HUDEP-2 (cell line): Measurements from ENCODE around the gene CAPZA3.
"Not testable (repeated sequence)": the region's sequence is repeated elsewhere in the genome, so short reads cannot be mapped to it uniquely, and the experiment has no call there.

Source experiments
- DNase-seq, 76 experiments: peaks; one replicate each; lab custom pipeline; 2025; ENCODE audit not compliant: unreplicated experiment in 76 of 76; lab: John Stamatoyannopoulos, UW

Gene CAPZA3

GRCh38 chr12:18737819-18738218 lies at the start of gene CAPZA3, which contains the start of gene PLCZ1:
CAPZA3 (plus strand) TSS chr12:18738119; CDS start chr12:18738269, 150 bp downstream.
PLCZ1 (minus strand) TSS chr12:18738012; CDS start chr12:18737371, 641 bp downstream.
- DNase-seq, result no peak

GRCh38 chr12:18689771-18690170 lies 48.1 kb upstream of the CAPZA3 start:
- no peak for DNase-seq

GRCh38 chr12:18690653-18691052 lies 47.3 kb upstream of the CAPZA3 start:
- DNase-seq, result no peak

GRCh38 chr12:18693986-18694385 lies 43.9 kb upstream of the CAPZA3 start:
- not testable (repeated sequence) for DNase-seq

- no peak for DNase-seq
Measured at GRCh38 chr12:18696971-18697602, 40.8 kb upstream of the CAPZA3 start.

- DNase-seq, result no peak
Measured at GRCh38 chr12:18700271-18700670, 37.6 kb upstream of the CAPZA3 start.

GRCh38 chr12:18703321-18703720 lies 34.6 kb upstream of the CAPZA3 start:
- DNase-seq, result no peak

- no peak for DNase-seq
Measured at GRCh38 chr12:18703911-18704310, 34.0 kb upstream of the CAPZA3 start.

GRCh38 chr12:18706798-18707197 lies 31.1 kb upstream of the CAPZA3 start:
- DNase-seq, result no peak

GRCh38 chr12:18716236-18716635 lies 21.7 kb upstream of the CAPZA3 start:
- DNase-seq, result no peak

- DNase-seq, result no peak
Measured at GRCh38 chr12:18718462-18718861, 19.5 kb upstream of the CAPZA3 start.

GRCh38 chr12:18719922-18720510 lies 17.9 kb upstream of the CAPZA3 start:
- DNase-seq, result no peak

GRCh38 chr12:18720690-18721089 lies 17.2 kb upstream of the CAPZA3 start:
- DNase-seq, result no peak

GRCh38 chr12:18721452-18721851 lies 16.5 kb upstream of the CAPZA3 start:
- no peak for DNase-seq

- no peak for DNase-seq
Measured at GRCh38 chr12:18723752-18724151, 14.2 kb upstream of the CAPZA3 start.

GRCh38 chr12:18731156-18731555 lies 6.8 kb upstream of the CAPZA3 start:
- no peak for DNase-seq

GRCh38 chr12:18747895-18748294 lies 10.0 kb downstream of the CAPZA3 start:
- no peak for DNase-seq

GRCh38 chr12:18749386-18749957 lies 11.6 kb downstream of the CAPZA3 start:
- no peak for DNase-seq

- no peak for DNase-seq
Measured at GRCh38 chr12:18750085-18750484, 12.2 kb downstream of the CAPZA3 start.

GRCh38 chr12:18751866-18752265 lies 13.9 kb downstream of the CAPZA3 start:
- DNase-seq, result peak in 1 of 76 experiments; percentile 8

GRCh38 chr12:18752280-18752920 lies 14.5 kb downstream of the CAPZA3 start:
- peak in 1 of 76 experiments; percentile 4 for DNase-seq

GRCh38 chr12:18752947-18753346 lies 15.0 kb downstream of the CAPZA3 start:
- DNase-seq, result no peak
